NT2/D1 (cell line): ENCODE measurements around the gene ZDHHC20.

Experiments
- DNase-seq: peaks from one replicate; pipeline ENCODE4 v3.0.0-alpha.2; 2011; ENCODE audit warnings: low read depth, low spot score
- H3K27me3 ChIP-seq: 2 replicates; pipeline ENCODE4 v1.6.0; 2011; ENCODE audit warnings: mild to moderate bottlenecking; ENCODE audit not compliant: insufficient read length, insufficient read depth
- H3K36me3 ChIP-seq: 2 replicates; pipeline ENCODE4 v1.6.1; 2011; ENCODE audit warnings: mild to moderate bottlenecking, low read length, mixed read lengths; ENCODE audit not compliant: insufficient read depth, insufficient read length
- H3K4me1 ChIP-seq: 2 replicates; pipeline ENCODE4 v1.5.1; 2011; ENCODE audit not compliant: insufficient read depth, insufficient read length
- H3K4me3 ChIP-seq: 2 replicates; pipeline ENCODE4 v1.5.1; 2011; ENCODE audit warnings: low read depth; ENCODE audit not compliant: insufficient read length
- H3K9ac ChIP-seq: 2 replicates; pipeline ENCODE4 v1.6.0; 2011; ENCODE audit warnings: low read depth; ENCODE audit not compliant: insufficient read length
- H3K9me3 ChIP-seq: 2 replicates; pipeline ENCODE4 v1.5.1; 2011; ENCODE audit warnings: mild to moderate bottlenecking, low read length; ENCODE audit not compliant: insufficient read depth
- SUZ12 ChIP-seq: IDR thresholded peaks from 2 replicates; pipeline ENCODE4 v1.6.1; 2011; ENCODE audit not compliant: insufficient read length, insufficient read depth; ENCODE audit errors: extremely low read depth
- YY1 ChIP-seq: IDR thresholded peaks from 2 replicates; pipeline ENCODE4 v1.6.1; 2011; ENCODE audit not compliant: insufficient read length, insufficient read depth
- ZNF274 ChIP-seq: IDR thresholded peaks from 2 replicates; pipeline ENCODE4 v1.6.1; 2011; ENCODE audit warnings: mild to moderate bottlenecking, low read depth, low read length

The ZDHHC20 gene, protein sequence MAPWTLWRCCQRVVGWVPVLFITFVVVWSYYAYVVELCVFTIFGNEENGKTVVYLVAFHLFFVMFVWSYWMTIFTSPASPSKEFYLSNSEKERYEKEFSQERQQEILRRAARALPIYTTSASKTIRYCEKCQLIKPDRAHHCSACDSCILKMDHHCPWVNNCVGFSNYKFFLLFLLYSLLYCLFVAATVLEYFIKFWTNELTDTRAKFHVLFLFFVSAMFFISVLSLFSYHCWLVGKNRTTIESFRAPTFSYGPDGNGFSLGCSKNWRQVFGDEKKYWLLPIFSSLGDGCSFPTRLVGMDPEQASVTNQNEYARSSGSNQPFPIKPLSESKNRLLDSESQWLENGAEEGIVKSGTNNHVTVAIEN

DNA sequence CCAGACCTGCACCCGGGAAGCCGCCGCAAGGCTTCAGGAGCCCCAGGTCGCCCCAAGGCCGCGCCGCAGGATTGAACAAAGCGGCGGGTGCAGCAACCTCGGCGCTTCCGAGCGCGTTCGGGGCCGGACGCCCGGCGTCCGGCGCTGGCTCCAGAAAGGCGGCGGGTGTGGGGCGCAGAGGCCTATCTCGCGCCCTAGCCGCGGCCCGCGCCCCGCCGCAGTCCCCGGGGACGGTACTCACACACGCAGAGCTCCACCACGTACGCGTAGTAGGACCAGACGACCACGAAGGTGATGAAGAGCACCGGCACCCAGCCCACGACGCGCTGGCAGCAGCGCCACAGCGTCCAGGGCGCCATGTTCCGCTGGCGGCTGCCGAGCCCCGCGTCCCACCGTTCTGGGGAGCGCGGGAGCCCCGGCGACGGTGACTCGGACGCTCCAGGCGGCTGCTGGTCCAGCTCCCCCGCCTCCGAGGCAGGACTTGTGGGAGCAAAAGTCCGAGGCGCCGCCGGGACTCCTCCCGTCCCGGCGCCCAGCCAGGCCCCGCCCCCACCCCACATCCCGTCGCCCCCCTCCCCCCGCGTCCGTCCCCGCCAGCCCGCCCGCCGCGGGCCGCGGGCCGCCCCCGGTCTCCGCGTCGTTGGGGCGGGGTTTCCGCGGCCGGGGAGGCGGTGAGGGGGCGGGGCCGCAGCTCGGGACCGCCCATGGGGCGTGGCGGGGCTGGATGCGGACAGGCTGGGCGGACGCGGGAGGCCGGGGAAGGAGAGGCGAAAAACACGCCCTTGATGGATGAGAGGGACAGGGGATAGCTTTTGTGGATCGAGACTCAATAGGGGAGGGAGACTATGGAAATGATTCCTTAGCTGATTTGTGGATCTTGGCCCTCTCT, at the start of gene ZDHHC20:
Gene ZDHHC20 (minus strand): TSS at position 491 of the 889 bp plus-strand sequence. CDS start 132 bp downstream, at position 359.
- TF ChIP-seq YY1, result no peak
- H3K9ac ChIP-seq, result peak within 1 kb of the TSS; percentile 98
- no peak for DNase-seq
- no peaks in the 10 kb centered on the region for H3K4me1 ChIP-seq
- H3K27me3 ChIP-seq, result no peaks in the 10 kb centered on the region
- H3K9me3 ChIP-seq, result no peaks in the 10 kb centered on the region
- H3K4me3 ChIP-seq, result peak within 1 kb of the TSS; percentile 92
- H3K36me3 ChIP-seq, result no peaks in the 10 kb centered on the region

DNA sequence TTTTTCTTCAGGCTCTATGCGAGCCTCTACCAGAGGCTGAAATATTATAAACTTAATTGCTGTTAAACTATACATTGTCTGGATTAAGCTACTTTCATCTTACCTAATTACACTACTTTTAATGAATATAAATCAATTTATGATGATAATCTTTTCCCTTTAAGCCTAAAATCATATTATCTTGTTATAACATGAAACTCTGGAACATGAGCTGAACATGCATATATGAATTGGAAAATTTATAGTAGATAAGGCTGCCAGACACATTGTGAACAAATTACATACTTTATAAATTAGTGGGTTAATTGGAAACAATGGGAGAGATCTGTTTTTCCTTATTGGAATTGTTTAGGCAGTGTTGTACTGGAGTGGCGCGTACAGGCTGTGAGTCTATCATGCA, 45.3 kb upstream of the ZDHHC20 start:
- Histone ChIP-seq H3K9me3 (no peaks in the 10 kb centered on the region), H3K36me3 (peaks cover 10% of the 10 kb centered on the region), H3K27me3 (no peaks in the 10 kb centered on the region), H3K4me1 (no peaks in the 10 kb centered on the region), H3K9ac (no peak overlapping the region), H3K4me3 (no peak overlapping the region)
- TF ChIP-seq ZNF274 (no peak), SUZ12 (no peak), YY1 (no peak)
- DNase-seq, result no peak

DNA sequence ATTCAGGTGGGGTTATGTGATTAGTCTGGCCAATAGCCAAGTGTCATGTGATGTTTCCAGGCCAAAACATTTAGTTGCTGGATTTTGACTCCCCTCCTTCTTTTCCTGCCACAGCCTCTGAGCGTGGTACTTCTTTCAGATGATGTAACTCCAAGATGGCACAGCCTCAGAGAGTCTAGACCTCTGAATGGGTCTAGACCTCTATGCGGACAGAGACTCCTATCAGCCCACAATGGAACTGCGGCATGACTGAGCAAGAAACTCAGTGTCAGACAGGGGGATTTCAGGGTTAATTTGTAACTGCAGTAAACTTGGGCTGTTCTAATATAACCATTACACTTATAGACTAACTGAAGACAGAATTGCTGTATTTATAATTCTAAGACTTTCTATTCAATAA, 42.6 kb upstream of the ZDHHC20 start:
- TF ChIP-seq YY1, result no peak
- no peak for TF ChIP-seq ZNF274
- TF ChIP-seq SUZ12, result no peak
- DNase-seq, result no peak
- Histone ChIP-seq H3K9me3 (no peaks in the 10 kb centered on the region), H3K9ac (no peak overlapping the region), H3K27me3 (no peaks in the 10 kb centered on the region), H3K4me1 (no peaks in the 10 kb centered on the region), H3K36me3 (peaks cover 5% of the 10 kb centered on the region), H3K4me3 (no peak overlapping the region)

DNA sequence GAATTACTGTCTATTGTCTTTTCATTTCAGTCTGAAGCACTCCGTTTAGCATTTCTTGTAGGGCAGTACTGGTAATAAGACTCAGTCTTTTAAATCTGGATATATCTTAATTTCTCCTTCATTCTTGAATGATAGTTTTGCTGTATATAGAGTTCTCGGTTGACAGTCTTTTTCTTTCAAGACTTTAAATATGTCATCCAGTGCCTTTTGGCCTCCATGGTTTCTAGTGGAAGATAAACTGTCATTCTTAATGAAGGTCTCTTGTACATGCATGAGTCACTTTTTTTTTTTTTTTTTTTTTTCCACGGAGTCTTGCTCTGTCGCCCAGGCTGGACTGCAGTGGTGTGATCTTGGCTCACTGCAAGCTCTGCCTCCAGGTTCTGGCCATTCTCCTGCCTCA, 27.2 kb upstream of the ZDHHC20 start:
- no peak for TF ChIP-seq SUZ12
- no peak for TF ChIP-seq ZNF274
- TF ChIP-seq YY1, result no peak
- Histone ChIP-seq H3K4me3 (no peak overlapping the region), H3K36me3 (peaks cover 3% of the 10 kb centered on the region), H3K9me3 (peaks cover 19% of the 10 kb centered on the region; the same call in 1 of the 2 replicates), H3K9ac (no peak overlapping the region), H3K4me1 (no peaks in the 10 kb centered on the region), H3K27me3 (no peaks in the 10 kb centered on the region)
- DNase-seq, result no peak

DNA sequence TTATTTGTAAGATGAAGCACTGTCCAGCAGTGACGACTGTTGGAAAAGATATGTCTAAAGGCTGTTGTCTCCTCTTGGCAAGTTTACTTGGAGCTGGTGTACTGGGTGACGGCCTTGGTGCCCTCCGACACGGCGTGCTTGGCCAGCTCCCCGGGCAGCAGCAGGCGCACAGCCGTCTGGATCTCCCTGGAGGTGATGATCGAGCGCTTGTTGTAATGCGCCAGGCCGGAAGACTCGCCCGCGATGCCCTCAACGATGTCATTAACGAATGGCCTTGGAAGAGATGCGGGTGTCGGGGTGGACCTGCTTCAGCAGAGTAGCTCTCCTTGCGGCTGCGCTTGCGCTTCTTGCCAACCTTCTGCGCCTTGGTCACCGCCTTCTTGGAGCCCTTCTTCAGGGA, 24.6 kb upstream of the ZDHHC20 start:
- Histone ChIP-seq H3K4me3 (no peak overlapping the region), H3K9me3 (peaks cover 19% of the 10 kb centered on the region; the same call in 1 of the 2 replicates), H3K9ac (no peak overlapping the region), H3K4me1 (no peaks in the 10 kb centered on the region), H3K36me3 (no peaks in the 10 kb centered on the region), H3K27me3 (no peaks in the 10 kb centered on the region)
- DNase-seq, result no peak
- TF ChIP-seq YY1 (no peak), ZNF274 (no peak), SUZ12 (no peak)

DNA sequence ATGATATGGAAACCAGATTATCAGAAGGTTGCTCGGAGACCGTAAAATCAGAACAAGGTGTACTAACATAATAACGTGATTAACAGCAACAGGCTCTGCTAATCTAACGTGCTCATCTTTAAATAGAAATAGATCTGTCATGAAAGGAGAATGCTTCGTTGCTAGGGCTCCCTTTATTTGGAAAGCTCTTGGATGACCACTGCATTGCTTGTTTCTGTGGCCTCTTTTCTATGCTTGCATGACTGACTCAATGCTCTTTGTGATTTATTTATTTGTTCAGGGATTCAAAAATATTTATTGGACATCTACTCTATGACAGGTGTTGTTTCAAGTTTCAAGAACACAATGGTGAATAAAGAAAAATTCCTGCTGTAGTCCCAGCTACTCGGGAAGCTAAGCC, 22.3 kb upstream of the ZDHHC20 start:
- no peak for DNase-seq
- TF ChIP-seq YY1 (no peak), ZNF274 (no peak), SUZ12 (no peak)
- Histone ChIP-seq H3K9ac (no peak overlapping the region), H3K9me3 (peaks cover 5% of the 10 kb centered on the region; the same call in 1 of the 2 replicates), H3K36me3 (no peaks in the 10 kb centered on the region), H3K27me3 (no peaks in the 10 kb centered on the region), H3K4me3 (no peak overlapping the region), H3K4me1 (no peaks in the 10 kb centered on the region)

DNA sequence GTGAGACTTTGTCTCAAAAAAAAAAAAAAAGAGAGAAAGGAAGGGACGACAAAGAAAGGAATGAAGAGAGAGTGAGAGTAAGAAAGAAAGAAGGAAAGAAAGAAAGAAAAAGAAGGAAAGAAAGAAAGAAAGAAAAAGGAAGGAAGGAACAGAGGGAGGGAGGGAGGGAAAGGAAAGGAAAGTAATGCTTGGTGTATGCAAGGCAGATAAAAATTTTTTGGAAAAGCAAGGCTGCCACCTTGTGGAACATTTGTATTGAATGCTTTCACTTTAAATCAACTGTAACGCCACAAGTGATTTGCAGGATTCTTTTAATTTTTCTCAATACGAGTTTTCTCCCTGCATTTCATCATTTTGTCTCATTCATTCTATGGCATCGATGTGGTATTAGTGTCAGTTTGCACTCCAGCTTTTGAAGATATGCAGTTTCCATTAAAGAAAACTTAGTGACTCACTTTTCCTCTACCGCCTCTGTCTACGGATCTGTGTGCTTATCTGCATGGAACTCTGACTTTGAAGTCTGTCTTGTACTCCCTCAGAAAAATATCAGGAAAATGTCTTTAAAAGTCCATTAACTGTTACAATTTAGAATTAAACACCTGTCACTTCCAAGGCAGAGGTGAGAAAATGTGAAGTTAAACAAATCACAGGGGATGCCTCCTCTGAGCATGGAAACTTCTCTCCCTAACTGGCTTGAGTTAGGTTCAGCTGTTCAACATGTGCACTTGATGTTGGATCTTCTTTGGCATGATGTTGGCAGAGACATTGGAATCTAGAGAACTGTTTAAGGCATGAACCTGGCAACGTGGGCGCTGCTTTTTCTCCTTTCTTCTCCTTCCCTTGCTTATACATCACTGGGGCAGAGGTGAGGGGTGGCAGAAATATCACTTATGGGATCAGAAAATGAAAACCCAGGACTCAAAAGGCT, 20.0 kb upstream of the ZDHHC20 start:
- TF ChIP-seq SUZ12 (no peak), ZNF274 (no peak), YY1 (no peak)
- Histone ChIP-seq H3K9me3 (no peaks in the 10 kb centered on the region), H3K27me3 (no peaks in the 10 kb centered on the region), H3K9ac (no peak overlapping the region), H3K4me3 (no peak overlapping the region), H3K36me3 (no peaks in the 10 kb centered on the region), H3K4me1 (no peaks in the 10 kb centered on the region)
- no peak for DNase-seq
